Glutamatergic neuron (in vitro differentiated cells): Measurements from ENCODE around the gene MGAT4B. TPM values are rescaled to one million over a fixed set of nuclear protein-coding genes. Genes with fewer than 3 reads are reported as not detected.

ENCODE experiments used
- DNase-seq: peaks from one replicate; pipeline ENCODE4 v3.0.0; 2022
- H3K27ac Mint-ChIP-seq: one replicate; pipeline ENCODE4 v1.8.0; 2020; ENCODE audit warnings: mild to moderate bottlenecking, mixed read lengths, inconsistent platforms; ENCODE audit not compliant: unreplicated experiment
- H3K27me3 Mint-ChIP-seq: one replicate; pipeline ENCODE4 v1.8.0; 2020; ENCODE audit warnings: mild to moderate bottlenecking, moderate library complexity, mixed read lengths, inconsistent platforms; ENCODE audit not compliant: unreplicated experiment
- H3K36me3 Mint-ChIP-seq: one replicate; pipeline ENCODE4 v1.8.0; 2020; ENCODE audit warnings: mild to moderate bottlenecking, mixed read lengths, inconsistent platforms; ENCODE audit not compliant: unreplicated experiment
- H3K4me1 Mint-ChIP-seq: one replicate; pipeline ENCODE4 v1.8.0; 2020; ENCODE audit warnings: mild to moderate bottlenecking, low read depth, mixed read lengths, inconsistent platforms; ENCODE audit not compliant: unreplicated experiment
- H3K4me3 Mint-ChIP-seq: one replicate; pipeline ENCODE4 v1.8.0; 2020; ENCODE audit warnings: mild to moderate bottlenecking, mixed read lengths, inconsistent platforms; ENCODE audit not compliant: unreplicated experiment
- H3K9me3 Mint-ChIP-seq: one replicate; pipeline ENCODE4 v1.8.0; 2020; ENCODE audit warnings: mild to moderate bottlenecking, moderate library complexity, mixed read lengths, inconsistent platforms; ENCODE audit not compliant: unreplicated experiment
- long read RNA-seq: library from polyadenylated mRNA; unstranded; transcript quantifications from one replicate; pipeline ENCODE4 v2.0.0, GENCODE V29; 2020; ENCODE audit not compliant: unreplicated experiment
- total RNA-seq: library from RNA; stranded (reverse); fragmentation: NEBNext Ultra II Directional; extraction: Animal tissue kit (Norgen Biotek cat#: 25700); gene quantifications from one replicate; pipeline ENCODE4 v1.2.1, GENCODE V29; 2021; ENCODE audit not compliant: unreplicated experiment
- TF ChIP-seq, protein P1 (sequence below): fragments of 200-600 bp; sonication (generic); IDR thresholded peaks from one replicate; pipeline ENCODE4 v1.5.0; 2021; ENCODE audit not compliant: partially characterized antibody, unreplicated experiment

Gene MGAT4B
- 140 TPM for total RNA-seq
- long read RNA-seq, partial matches to known transcripts: 6 of 7 reads
- long read RNA-seq, other reads (novel, unspliced or antisense): 0 of 7 reads

- TF ChIP-seq, protein P1, sequence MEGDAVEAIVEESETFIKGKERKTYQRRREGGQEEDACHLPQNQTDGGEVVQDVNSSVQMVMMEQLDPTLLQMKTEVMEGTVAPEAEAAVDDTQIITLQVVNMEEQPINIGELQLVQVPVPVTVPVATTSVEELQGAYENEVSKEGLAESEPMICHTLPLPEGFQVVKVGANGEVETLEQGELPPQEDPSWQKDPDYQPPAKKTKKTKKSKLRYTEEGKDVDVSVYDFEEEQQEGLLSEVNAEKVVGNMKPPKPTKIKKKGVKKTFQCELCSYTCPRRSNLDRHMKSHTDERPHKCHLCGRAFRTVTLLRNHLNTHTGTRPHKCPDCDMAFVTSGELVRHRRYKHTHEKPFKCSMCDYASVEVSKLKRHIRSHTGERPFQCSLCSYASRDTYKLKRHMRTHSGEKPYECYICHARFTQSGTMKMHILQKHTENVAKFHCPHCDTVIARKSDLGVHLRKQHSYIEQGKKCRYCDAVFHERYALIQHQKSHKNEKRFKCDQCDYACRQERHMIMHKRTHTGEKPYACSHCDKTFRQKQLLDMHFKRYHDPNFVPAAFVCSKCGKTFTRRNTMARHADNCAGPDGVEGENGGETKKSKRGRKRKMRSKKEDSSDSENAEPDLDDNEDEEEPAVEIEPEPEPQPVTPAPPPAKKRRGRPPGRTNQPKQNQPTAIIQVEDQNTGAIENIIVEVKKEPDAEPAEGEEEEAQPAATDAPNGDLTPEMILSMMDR: no peak
- peak; percentile 75 for DNase-seq
- Mint-ChIP-seq H3K27ac (peak within 1 kb of the TSS; percentile 64), H3K36me3 (no peaks in the 10 kb centered on the region), H3K4me1 (peaks cover 4% of the 10 kb centered on the region), H3K27me3 (peaks cover 2% of the 10 kb centered on the region), H3K9me3 (peaks cover 5% of the 10 kb centered on the region), H3K4me3 (peak within 1 kb of the TSS; percentile 84)
Measured at GRCh38 chr5:179806250-179807048, at the start of gene MGAT4B. TSS of gene MGAT4B (minus strand) at chr5:179806866. CDS start at chr5:179806583, 283 bp downstream.

GRCh38 chr5:179854356-179854755, 47.7 kb upstream of the MGAT4B start:
- H3K27ac Mint-ChIP-seq: no peak overlapping the region
- TF ChIP-seq, protein P1: no peak
- DNase-seq: no peak
- H3K4me1 Mint-ChIP-seq: peaks cover 3% of the 10 kb centered on the region
- peaks cover 2% of the 10 kb centered on the region for H3K9me3 Mint-ChIP-seq
- peaks cover 7% of the 10 kb centered on the region for H3K36me3 Mint-ChIP-seq
- peaks cover 3% of the 10 kb centered on the region for H3K27me3 Mint-ChIP-seq
- H3K4me3 Mint-ChIP-seq: no peak overlapping the region

DNA sequence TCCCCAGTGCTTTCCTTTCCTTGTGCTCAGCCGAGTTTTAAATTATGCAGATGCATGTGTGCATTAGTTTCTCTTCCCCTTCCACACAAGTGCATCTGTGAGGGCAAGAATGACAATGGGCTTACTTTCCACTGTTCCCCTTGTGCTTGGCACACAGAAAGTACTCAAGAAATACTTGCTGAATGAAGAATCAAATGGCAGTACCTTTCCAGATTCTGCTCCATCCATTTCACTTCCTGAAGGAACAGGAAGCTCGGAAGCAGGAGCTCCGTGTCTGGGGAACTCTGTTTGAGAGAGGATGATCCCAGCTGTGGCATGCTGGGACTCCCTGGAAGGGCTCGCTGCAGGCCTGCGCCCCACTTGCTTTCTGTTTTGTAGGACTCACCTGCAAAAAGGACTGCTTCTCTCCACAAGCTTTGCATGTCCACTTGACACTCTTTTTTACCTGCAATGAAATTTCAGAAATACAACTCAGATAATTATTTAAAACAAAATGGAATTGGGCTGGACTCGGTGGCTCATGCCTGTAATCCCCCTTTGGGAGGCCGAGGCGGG, 46.4 kb upstream of the MGAT4B start:
- Mint-ChIP-seq H3K27me3 (peaks cover 3% of the 10 kb centered on the region), H3K4me1 (peaks cover 2% of the 10 kb centered on the region), H3K4me3 (no peak overlapping the region), H3K9me3 (no peaks in the 10 kb centered on the region), H3K36me3 (peaks cover 8% of the 10 kb centered on the region), H3K27ac (no peak overlapping the region)
- TF ChIP-seq, protein P1: no peak
- no peak for DNase-seq

- no peak for DNase-seq
- Mint-ChIP-seq H3K27me3 (peaks cover 4% of the 10 kb centered on the region), H3K4me1 (no peaks in the 10 kb centered on the region), H3K27ac (no peak overlapping the region), H3K4me3 (no peak overlapping the region), H3K9me3 (peaks cover 7% of the 10 kb centered on the region), H3K36me3 (peaks cover 30% of the 10 kb centered on the region)
- TF ChIP-seq, protein P1: no peak
Measured at GRCh38 chr5:179841621-179842020, 35.0 kb upstream of the MGAT4B start.

DNA sequence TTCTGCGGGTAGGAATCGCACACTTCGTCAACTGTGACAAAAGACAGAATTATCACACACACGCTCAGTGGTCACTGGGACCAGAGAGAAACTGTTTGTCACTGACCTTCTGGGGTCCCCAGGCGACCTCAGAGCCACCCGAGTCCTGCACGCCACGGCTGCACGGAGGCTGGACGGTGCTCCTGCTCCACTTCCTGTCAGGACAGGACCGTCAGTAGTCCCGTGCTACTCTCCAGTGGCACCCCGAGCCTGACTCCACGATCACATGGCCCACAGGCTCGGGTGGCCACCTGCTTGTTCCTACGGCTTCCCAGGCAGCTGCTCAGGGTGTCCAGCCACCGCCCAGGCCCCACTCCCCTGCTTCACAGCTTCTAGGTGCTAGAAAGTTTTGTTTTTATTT, 34.1 kb upstream of the MGAT4B start:
- no peak for DNase-seq
- peaks cover 34% of the 10 kb centered on the region for H3K36me3 Mint-ChIP-seq
- no peak overlapping the region for H3K27ac Mint-ChIP-seq
- no peaks in the 10 kb centered on the region for H3K4me1 Mint-ChIP-seq
- H3K4me3 Mint-ChIP-seq: no peak overlapping the region
- TF ChIP-seq, protein P1: no peak
- H3K9me3 Mint-ChIP-seq: peaks cover 7% of the 10 kb centered on the region
- peaks cover 6% of the 10 kb centered on the region for H3K27me3 Mint-ChIP-seq
